SK-N-SH (cell line): ENCODE results near the gene IRF1.

Experiments used
- EP300 ChIP-seq, 2 experiments: IDR thresholded peaks; 2 replicates each; pipeline versions ENCODE4 v1.4.0 to v1.6.1; 2012; ENCODE audit warnings: borderline replicate concordance in 1 of 2, low read depth in 1 of 2, low read length in 1 of 2
- NRF1 ChIP-seq: IDR thresholded peaks from 2 replicates; pipeline ENCODE4 v1.6.1; 2012; ENCODE audit warnings: low read depth, mild to moderate bottlenecking, low read length
- PBX3 ChIP-seq: IDR thresholded peaks from 2 replicates; pipeline ENCODE4; 2012
- POLR2AphosphoS5 ChIP-seq: IDR thresholded peaks from 2 replicates; pipeline ENCODE4 v1.6.1; 2012; ENCODE audit warnings: low read depth, low read length
- RCOR1 ChIP-seq: fragments of 150-350 bp; IDR thresholded peaks from 2 replicates; pipeline ENCODE4 v1.6.1; 2017; ENCODE audit warnings: antibody characterized with exemption, low read length
- USF1 ChIP-seq: IDR thresholded peaks from 2 replicates; pipeline ENCODE4 v1.4.0; 2012; ENCODE audit warnings: low read depth, borderline replicate concordance
- YY1 ChIP-seq: IDR thresholded peaks from 2 replicates; pipeline ENCODE4 v1.4.0; 2012; ENCODE audit warnings: low read depth, mild to moderate bottlenecking
- ZBTB33 ChIP-seq: IDR thresholded peaks from 2 replicates; pipeline ENCODE4 v1.4.0; 2012; ENCODE audit warnings: low read depth, borderline replicate concordance
- TF ChIP-seq, protein P1 (sequence below): fragments of 200-600 bp; sonication (generic); IDR thresholded peaks from 2 replicates; pipeline ENCODE4 v1.6.1; 2017; ENCODE audit warnings: antibody characterized with exemption, mild to moderate bottlenecking, moderate library complexity
- TF ChIP-seq, protein P2 (sequence below): IDR thresholded peaks from 2 replicates; pipeline ENCODE4 v1.4.0; 2012; ENCODE audit warnings: low read depth

GRCh38 chr5:132528021-132528420, 37.4 kb upstream of the IRF1 start:
- TF ChIP-seq YY1 (no peak), USF1 (no peak), EP300 (IDR thresholded peaks at IDR 0.05; ENCODE audit: borderline replicate concordance in 1 of 2, low read depth in 1 of 2, low read length in 1 of 2) (no peak), PBX3 (no peak), POLR2AphosphoS5 (no peak), RCOR1 (no peak), NRF1 (no peak), ZBTB33 (no peak)
- TF ChIP-seq, protein P1, sequence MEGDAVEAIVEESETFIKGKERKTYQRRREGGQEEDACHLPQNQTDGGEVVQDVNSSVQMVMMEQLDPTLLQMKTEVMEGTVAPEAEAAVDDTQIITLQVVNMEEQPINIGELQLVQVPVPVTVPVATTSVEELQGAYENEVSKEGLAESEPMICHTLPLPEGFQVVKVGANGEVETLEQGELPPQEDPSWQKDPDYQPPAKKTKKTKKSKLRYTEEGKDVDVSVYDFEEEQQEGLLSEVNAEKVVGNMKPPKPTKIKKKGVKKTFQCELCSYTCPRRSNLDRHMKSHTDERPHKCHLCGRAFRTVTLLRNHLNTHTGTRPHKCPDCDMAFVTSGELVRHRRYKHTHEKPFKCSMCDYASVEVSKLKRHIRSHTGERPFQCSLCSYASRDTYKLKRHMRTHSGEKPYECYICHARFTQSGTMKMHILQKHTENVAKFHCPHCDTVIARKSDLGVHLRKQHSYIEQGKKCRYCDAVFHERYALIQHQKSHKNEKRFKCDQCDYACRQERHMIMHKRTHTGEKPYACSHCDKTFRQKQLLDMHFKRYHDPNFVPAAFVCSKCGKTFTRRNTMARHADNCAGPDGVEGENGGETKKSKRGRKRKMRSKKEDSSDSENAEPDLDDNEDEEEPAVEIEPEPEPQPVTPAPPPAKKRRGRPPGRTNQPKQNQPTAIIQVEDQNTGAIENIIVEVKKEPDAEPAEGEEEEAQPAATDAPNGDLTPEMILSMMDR = no peak
- TF ChIP-seq, protein P2, sequence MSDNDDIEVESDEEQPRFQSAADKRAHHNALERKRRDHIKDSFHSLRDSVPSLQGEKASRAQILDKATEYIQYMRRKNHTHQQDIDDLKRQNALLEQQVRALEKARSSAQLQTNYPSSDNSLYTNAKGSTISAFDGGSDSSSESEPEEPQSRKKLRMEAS = no peak
